ENCODE data around the gene LEPROT. TPM values are rescaled to one million over a fixed set of nuclear protein-coding genes. Genes with fewer than 3 reads are reported as not detected.
"Not testable (repeated sequence)": the region's sequence is repeated elsewhere in the genome, so short reads cannot be mapped to it uniquely, and the experiment has no call there.

LEPROT gene
- total and polyA plus RNA-seq, 10 of the 15 experiments (the other 5 are each of a cell fraction or from before 2014, with no cell fraction given): 14.9 to 38.1 (median 17.4) TPM

- H3K27me3 ChIP-seq (replicated peaks in 1 of 2; ENCODE audit: control insufficient read depth in 2 of 2, insufficient read depth in 2 of 2, low read length in 1 of 2): no peaks in the 10 kb centered on the region
- H3K4me1 ChIP-seq (ENCODE audit: control insufficient read depth, insufficient read depth, low read length): no peaks in the 10 kb centered on the region
- H3K27ac ChIP-seq (ENCODE audit: control insufficient read depth, insufficient read depth): no peak overlapping the region
- H3K9me3 ChIP-seq (replicated peaks; ENCODE audit: control insufficient read depth, insufficient read depth, low read length): no peaks in the 10 kb centered on the region
- ChIA-PET CTCF (no interaction called here), SMC1A (ENCODE audit: uncharacterized antibody, unreplicated experiment) (no interaction called here), RAD21 (ENCODE audit: unreplicated experiment) (interaction anchor here (0.5 kb wide), 1 partner anchor 949 kb away, joined by 3 read pairs; no protein-coding TSS in a partner anchor), POLR2A (no interaction called here)
- no peak overlapping the region for H3K4me2 ChIP-seq (ENCODE audit: control insufficient read depth, insufficient read depth)
- no peak for DNase-seq (ENCODE audit: low read depth, low spot score)
- FAIRE-seq: no peak
- H4K20me1 ChIP-seq (ENCODE audit: control insufficient read depth, insufficient read depth): no peaks in the 10 kb centered on the region
- no peak overlapping the region for H3K4me3 ChIP-seq
- in situ Hi-C loops (cut with MboI): no loop called here
- intact Hi-C loops (cut with micrococcal nuclease; ENCODE audit: unreplicated experiment): no loop called here
- 95% methylated on average over 1 of the region's 1 CpG for WGBS (ENCODE audit: insufficient coverage, insufficient replicate concordance, low lambda C conversion rate, missing lambda C conversion rate)
- ATAC-seq: no peak
- H3K9ac ChIP-seq (ENCODE audit: control insufficient read depth, insufficient read depth, low read length): no peak overlapping the region
- no peaks in the 10 kb centered on the region for H3K36me3 ChIP-seq (ENCODE audit: control insufficient read depth in 2 of 2, insufficient read depth in 2 of 2, low read length in 1 of 2)
- no TSS peak for BruUV-seq (replicated peaks)
- no peak overlapping the region for H2AFZ ChIP-seq (ENCODE audit: control insufficient read depth, low read depth, low read length)
- TF ChIP-seq ZNF217 (IDR thresholded peaks at IDR 0.05): no peak
- no peaks in the 10 kb centered on the region for H3K79me2 ChIP-seq (ENCODE audit: control insufficient read depth, insufficient read depth, low read length)
Observed at GRCh38 chr1:65445837-65446236, 25.4 kb downstream of the LEPROT start.

GRCh38 chr1:65449214-65449823 lies 28.9 kb downstream of the LEPROT start:
- intact Hi-C loops (cut with micrococcal nuclease; ENCODE audit: unreplicated experiment) (no loop called here), in situ Hi-C loops (cut with MboI) (no loop called here)
- H3K4me3 ChIP-seq: no peak overlapping the region
- H3K36me3 ChIP-seq (ENCODE audit: control insufficient read depth in 2 of 2, insufficient read depth in 2 of 2, low read length in 1 of 2): no peaks in the 10 kb centered on the region
- ChIA-PET POLR2A (interaction anchor here (0.6 kb wide), 1 partner anchor 692 kb away, joined by 10 read pairs; no protein-coding TSS in a partner anchor), CTCF (interaction anchor here (0.8 to 2.0 kb wide), 2 partner anchors 10 to 11 kb away, joined by 3 to 7 read pairs; no protein-coding TSS in a partner anchor), RAD21 (ENCODE audit: unreplicated experiment) (no interaction called here), SMC1A (ENCODE audit: uncharacterized antibody, unreplicated experiment) (interaction anchor here (0.6 to 1.5 kb wide), 2 partner anchors 9 to 659 kb away, joined by 4 to 5 read pairs; no protein-coding TSS in a partner anchor)
- WGBS (ENCODE audit: insufficient coverage, insufficient replicate concordance, low lambda C conversion rate, missing lambda C conversion rate): 79% methylated on average over 4 of the region's 4 CpGs
- no peaks in the 10 kb centered on the region for H3K79me2 ChIP-seq (ENCODE audit: control insufficient read depth, insufficient read depth, low read length)
- no peak overlapping the region for H3K4me2 ChIP-seq (ENCODE audit: control insufficient read depth, insufficient read depth)
- DNase-seq (ENCODE audit: low read depth, low spot score) (no peak), ATAC-seq (no peak), FAIRE-seq (no peak)
- H3K4me1 ChIP-seq (ENCODE audit: control insufficient read depth, insufficient read depth, low read length): no peaks in the 10 kb centered on the region
- no peaks in the 10 kb centered on the region for H4K20me1 ChIP-seq (ENCODE audit: control insufficient read depth, insufficient read depth)
- no peak overlapping the region for H3K27ac ChIP-seq (ENCODE audit: control insufficient read depth, insufficient read depth)
- H3K9me3 ChIP-seq (replicated peaks; ENCODE audit: control insufficient read depth, insufficient read depth, low read length): no peaks in the 10 kb centered on the region
- no peak overlapping the region for H3K9ac ChIP-seq (ENCODE audit: control insufficient read depth, insufficient read depth, low read length)
- TF ChIP-seq SMARCA5 (IDR thresholded peaks at IDR 0.05): no peak
- no peak for TF ChIP-seq ASH2L (IDR thresholded peaks at IDR 0.05; ENCODE audit: borderline replicate concordance, low read depth)
- no peak for TF ChIP-seq CTCF (IDR thresholded peaks at IDR 0.05 in 2 of 3, conservative IDR thresholded peaks at IDR 0.05 in 1 of 3; ENCODE audit: control insufficient read depth in 2 of 3, extremely low read depth in 1 of 3, insufficient read depth in 1 of 3, low read depth in 3 of 3, low read length in 3 of 3)
- TF ChIP-seq ATF2 (IDR thresholded peaks at IDR 0.05; ENCODE audit: low read length): no peak
- no peaks in the 10 kb centered on the region for H3K27me3 ChIP-seq (replicated peaks in 1 of 2; ENCODE audit: control insufficient read depth in 2 of 2, insufficient read depth in 2 of 2, low read length in 1 of 2)
- BruUV-seq (replicated peaks): no TSS peak
- no peak overlapping the region for H2AFZ ChIP-seq (ENCODE audit: control insufficient read depth, low read depth, low read length)

GRCh38 chr1:65455678-65456077 lies 35.2 kb downstream of the LEPROT start:
- H2AFZ ChIP-seq (ENCODE audit: control insufficient read depth, low read depth, low read length); FAIRE-seq; ATAC-seq; BruUV-seq (replicated peaks); H3K9me3 ChIP-seq (replicated peaks; ENCODE audit: control insufficient read depth, insufficient read depth, low read length); H3K79me2 ChIP-seq (ENCODE audit: control insufficient read depth, insufficient read depth, low read length); in situ Hi-C loops (cut with MboI); POLR2A ChIA-PET; SMC1A ChIA-PET (ENCODE audit: uncharacterized antibody, unreplicated experiment); RAD21 ChIA-PET (ENCODE audit: unreplicated experiment); H3K4me1 ChIP-seq (ENCODE audit: control insufficient read depth, insufficient read depth, low read length); H4K20me1 ChIP-seq (ENCODE audit: control insufficient read depth, insufficient read depth); H3K4me3 ChIP-seq; H3K4me2 ChIP-seq (ENCODE audit: control insufficient read depth, insufficient read depth); CTCF ChIA-PET; H3K27me3 ChIP-seq (replicated peaks in 1 of 2; ENCODE audit: control insufficient read depth in 2 of 2, insufficient read depth in 2 of 2, low read length in 1 of 2); H3K36me3 ChIP-seq (ENCODE audit: control insufficient read depth in 2 of 2, insufficient read depth in 2 of 2, low read length in 1 of 2); DNase-seq (ENCODE audit: low read depth, low spot score); H3K27ac ChIP-seq (ENCODE audit: control insufficient read depth, insufficient read depth); H3K9ac ChIP-seq (ENCODE audit: control insufficient read depth, insufficient read depth, low read length): not testable (repeated sequence)
- intact Hi-C loops (cut with micrococcal nuclease; ENCODE audit: unreplicated experiment): loop anchor here (5.0 kb wide), 1 partner anchor 218 kb away; no protein-coding TSS in a partner anchor
- WGBS (ENCODE audit: insufficient coverage, insufficient replicate concordance, low lambda C conversion rate, missing lambda C conversion rate): 64% methylated on average over 10 of the region's 10 CpGs
